ENCODE measurements around the gene ALDH3A1.

The ALDH3A1 gene

DNA sequence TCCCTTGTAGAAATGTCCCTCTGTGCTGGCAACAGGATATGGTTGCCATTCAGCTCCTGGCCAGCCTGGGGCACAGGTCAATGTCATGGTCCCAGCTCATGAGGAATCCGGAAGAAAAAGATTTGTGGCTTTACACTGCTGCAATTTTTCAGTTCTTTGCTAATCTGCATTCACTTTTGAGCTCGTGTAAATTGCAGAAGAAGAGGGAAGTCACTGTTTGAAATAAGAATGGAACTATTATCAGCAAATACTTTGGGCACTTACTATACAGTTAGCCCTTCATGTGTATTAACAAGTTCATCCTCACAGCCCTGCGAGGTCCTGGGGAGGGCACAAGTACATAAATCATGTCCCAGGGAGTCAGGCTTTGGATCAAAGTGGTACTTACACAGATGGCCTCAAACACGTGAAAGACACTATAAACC lies 45.9 kb downstream of the ALDH3A1 start:
- no peak for DNase-seq
